Adrenal gland (tissue), 12 donors: ENCODE results near the gene URB2. TPM values are rescaled to one million over a fixed set of nuclear protein-coding genes. Genes with fewer than 3 reads are reported as not detected.

Experiments used
- DNase-seq, 7 donors: peaks; one replicate each; pipeline ENCODE4 v3.0.0-alpha.2; 2019 to 2020
- H3K27ac ChIP-seq, 5 donors: fragments of 200-600 bp; sonication (generic) in 4 of 5; 1 replicate in 3 of 5; 2 replicates in 2 of 5; pipeline versions ENCODE4 v1.5.1 to v1.8.0; 2016 to 2020; ENCODE audit warnings: mild to moderate bottlenecking in 1 of 5
- H3K27me3 ChIP-seq: fragments of 200-600 bp; 2 replicates; pipeline ENCODE4 v1.8.0; 2021
- H3K36me3 ChIP-seq, 2 donors: fragments of 200-600 bp; replicated peaks in 1 of 2; 1 replicate in 1 of 2; 2 replicates in 1 of 2; pipeline versions ENCODE4 v1.5.1 to v1.8.0; 2018 to 2022
- H3K4me1 ChIP-seq, 2 donors: fragments of 200-600 bp; replicated peaks in 1 of 2; 1 replicate in 1 of 2; 2 replicates in 1 of 2; pipeline versions ENCODE4 v1.5.1 to v1.8.0; 2018 to 2021
- H3K4me3 ChIP-seq, 4 donors: fragments of 200-600 bp; sonication (generic) in 3 of 4; one replicate each; pipeline ENCODE4 v1.5.1; 2016 to 2018
- H3K9me3 ChIP-seq, 3 donors: fragments of 200-600 bp; sonication (generic) in 1 of 3; replicated peaks in 1 of 3; 1 replicate in 2 of 3; 2 replicates in 1 of 3; pipeline versions ENCODE4 v1.5.1 to v1.8.0; 2016 to 2021
- POLR2A ChIP-seq, 2 donors: fragments of 450-650 bp; IDR thresholded peaks; one replicate each; pipeline ENCODE4 v1.6.1; 2017; ENCODE audit warnings: antibody characterized with exemption in 2 of 2, mild to moderate bottlenecking in 2 of 2, moderate library complexity in 1 of 2
- WGBS, 4 donors: extraction: QIAGEN DNeasy Blood & Tissue Kit in 2 of 4; methylation state at CpG; one replicate each; pipeline versions ENCODE4 v1.1.5 to v1.1.7; 2013 to 2017; 5-methylcytosine and 5-hydroxymethylcytosine counted together
- intact Hi-C, 2 donors: fragments of 100-400 bp; cut with DNase I; formaldehyde crosslinking; loops; one replicate each; pipeline versions ENCODE4 v1.14.1 to v1.15.0; 2022 to 2023
- polyA plus RNA-seq, 3 donors: library from polyadenylated mRNA; stranded (reverse); fragments of 200-250 nt in 2 of 3; fragments of 350-450 nt in 1 of 3; fragmentation: Illumina TruSeq in 1 of 3; extraction: RNeasy Lipid Tissue Mini Kit (QIAGEN cat#74804) in 1 of 3; gene quantifications; one replicate each; pipeline ENCODE4 v1.2.3, GENCODE V29; 2013 to 2014
- total RNA-seq, 9 donors: library from RNA; depleted of rRNA in 4 of 9; stranded (reverse); fragments of >200 nt in 4 of 9; fragments of 120-200 nt in 1 of 9; fragmentation: NEBNext Ultra II Directional in 1 of 9; extraction: Animal tissue kit (Norgen Biotek cat#: 25700) in 1 of 9; gene quantifications; one replicate each; pipeline versions ENCODE4 v1.1.0 to v1.2.4, GENCODE V29; 2013 to 2023
- TF ChIP-seq, protein P1 (sequence below), 6 experiments: fragments of 450-650 bp in 4 of 6; fragments of 200-600 bp in 2 of 6; sonication (generic) in 1 of 6; IDR thresholded peaks; 1 replicate in 5 of 6; 2 replicates in 1 of 6; pipeline versions ENCODE4 v1.5.1 to v1.8.0; 2016 to 2021; ENCODE audit warnings: antibody characterized with exemption in 6 of 6, mild to moderate bottlenecking in 2 of 6, moderate library complexity in 1 of 6
- donor health status: healthy with polysubstance abuse.
- donor health status: Bipolar disorder and iron deficiency.
- donor health status: DM: yes; HTN: yes; CAD: no.
- donor health status: DM: no; HTN: no; CAD: no.
- donor health status: DM: no; HTN: no; CAD: no.
- donor health status: DM: yes; HTN: yes; CAD: no.

The URB2 gene
- total and polyA plus RNA-seq, 12 donors = 2.3 to 10.8 (median 7.3) TPM

DNA sequence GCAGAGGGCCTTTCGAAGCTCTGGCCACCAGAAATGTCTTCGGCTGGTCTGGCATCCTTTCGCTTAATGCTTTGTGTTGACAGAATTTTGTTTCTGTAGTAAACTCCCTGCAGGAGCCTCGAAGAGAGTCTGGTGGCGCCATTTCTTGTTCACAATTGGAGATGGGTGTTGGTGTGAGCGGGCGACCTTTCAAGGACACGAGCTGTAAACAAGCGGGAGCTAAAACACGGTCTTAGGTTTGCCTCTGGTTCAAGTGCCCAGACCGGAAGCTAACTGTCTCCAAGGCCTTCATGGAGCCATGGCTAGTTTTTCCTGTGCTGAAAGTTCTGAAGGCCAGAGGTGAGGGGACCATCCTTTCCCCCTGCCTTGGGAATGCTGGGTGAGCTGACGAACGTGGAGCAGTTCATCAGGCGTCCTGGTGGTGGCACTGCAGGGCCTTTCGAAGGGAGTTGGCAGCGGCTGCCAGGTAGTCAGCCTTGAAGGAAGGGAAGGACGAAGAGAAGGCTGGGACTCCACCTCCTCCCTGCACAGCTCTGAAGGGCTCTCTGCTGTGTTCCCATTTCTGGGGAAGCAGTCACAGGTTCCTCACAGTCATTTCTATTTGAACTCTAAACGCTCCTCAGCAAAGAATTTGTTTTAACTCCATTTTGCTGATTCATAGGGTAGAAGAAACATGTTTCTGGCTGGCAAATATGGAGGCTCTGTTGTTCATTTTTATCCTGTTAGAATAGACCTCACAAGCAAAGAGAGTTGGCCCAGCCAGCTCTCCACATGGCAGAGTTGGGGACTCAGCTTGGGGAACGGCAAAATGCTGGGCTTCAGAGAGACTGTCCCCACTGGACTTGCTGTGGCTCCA is 35.2 kb downstream of the URB2 start:
- Histone ChIP-seq H3K27me3 (no peaks in the 10 kb centered on the region), H3K36me3 (peaks cover 0 to 10% of the 10 kb centered on the region in 2 donors), H3K27ac (no peak overlapping the region), H3K9me3 (no peaks in the 10 kb centered on the region), H3K4me3 (no peak overlapping the region), H3K4me1 (no peaks in the 10 kb centered on the region)
- 42 to 55% (median 45%) methylated on average over 18 to 19 of the region's 19 CpGs for WGBS, 4 donors
- intact Hi-C loops = loop anchor here in 1 of 2 donors (5.0 kb wide), 1 partner anchor 646 kb away; no protein-coding TSS in a partner anchor
- DNase-seq = peak; percentile 82 to 91 (median 88)
- TF ChIP-seq, protein P1, sequence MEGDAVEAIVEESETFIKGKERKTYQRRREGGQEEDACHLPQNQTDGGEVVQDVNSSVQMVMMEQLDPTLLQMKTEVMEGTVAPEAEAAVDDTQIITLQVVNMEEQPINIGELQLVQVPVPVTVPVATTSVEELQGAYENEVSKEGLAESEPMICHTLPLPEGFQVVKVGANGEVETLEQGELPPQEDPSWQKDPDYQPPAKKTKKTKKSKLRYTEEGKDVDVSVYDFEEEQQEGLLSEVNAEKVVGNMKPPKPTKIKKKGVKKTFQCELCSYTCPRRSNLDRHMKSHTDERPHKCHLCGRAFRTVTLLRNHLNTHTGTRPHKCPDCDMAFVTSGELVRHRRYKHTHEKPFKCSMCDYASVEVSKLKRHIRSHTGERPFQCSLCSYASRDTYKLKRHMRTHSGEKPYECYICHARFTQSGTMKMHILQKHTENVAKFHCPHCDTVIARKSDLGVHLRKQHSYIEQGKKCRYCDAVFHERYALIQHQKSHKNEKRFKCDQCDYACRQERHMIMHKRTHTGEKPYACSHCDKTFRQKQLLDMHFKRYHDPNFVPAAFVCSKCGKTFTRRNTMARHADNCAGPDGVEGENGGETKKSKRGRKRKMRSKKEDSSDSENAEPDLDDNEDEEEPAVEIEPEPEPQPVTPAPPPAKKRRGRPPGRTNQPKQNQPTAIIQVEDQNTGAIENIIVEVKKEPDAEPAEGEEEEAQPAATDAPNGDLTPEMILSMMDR (IDR thresholded peaks at IDR 0.05) = peak; percentile 81 to 97 (median 94)
- TF ChIP-seq POLR2A (IDR thresholded peaks at IDR 0.05) = no peak

DNA sequence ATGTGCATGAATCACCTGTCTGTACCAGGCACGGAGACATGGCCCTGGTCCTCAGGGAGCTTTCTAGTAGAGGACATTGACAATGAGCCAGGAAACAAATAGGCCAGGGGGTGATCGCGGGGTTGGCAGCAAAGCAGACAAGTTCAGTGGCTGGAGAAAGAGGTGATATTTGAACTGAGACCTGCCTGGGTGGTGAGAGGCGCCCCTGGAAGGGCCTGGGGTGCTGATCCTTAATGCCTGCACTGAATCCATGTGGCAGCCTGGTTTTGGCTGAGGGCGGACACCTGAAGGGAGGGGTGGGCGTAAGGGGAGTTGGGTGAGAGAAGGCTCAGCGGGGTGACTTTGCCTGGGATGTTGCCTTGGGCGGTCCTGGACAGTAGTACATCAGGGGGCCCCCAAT is 35.9 kb downstream of the URB2 start:
- Histone ChIP-seq H3K9me3 (no peaks in the 10 kb centered on the region), H3K36me3 (peaks cover 0 to 10% of the 10 kb centered on the region in 2 donors), H3K4me3 (no peak overlapping the region), H3K27me3 (no peaks in the 10 kb centered on the region), H3K4me1 (no peaks in the 10 kb centered on the region), H3K27ac (no peak overlapping the region)
- TF ChIP-seq, protein P1 (IDR thresholded peaks at IDR 0.05) = no peak
- TF ChIP-seq POLR2A (IDR thresholded peaks at IDR 0.05) = no peak
- WGBS, 4 donors = 80 to 85% (median 82%) methylated on average over 8 of the region's 8 CpGs
- intact Hi-C loops = loop anchor here in 1 of 2 donors (5.0 kb wide), 1 partner anchor 645 kb away; no protein-coding TSS in a partner anchor
- no peak for DNase-seq

DNA sequence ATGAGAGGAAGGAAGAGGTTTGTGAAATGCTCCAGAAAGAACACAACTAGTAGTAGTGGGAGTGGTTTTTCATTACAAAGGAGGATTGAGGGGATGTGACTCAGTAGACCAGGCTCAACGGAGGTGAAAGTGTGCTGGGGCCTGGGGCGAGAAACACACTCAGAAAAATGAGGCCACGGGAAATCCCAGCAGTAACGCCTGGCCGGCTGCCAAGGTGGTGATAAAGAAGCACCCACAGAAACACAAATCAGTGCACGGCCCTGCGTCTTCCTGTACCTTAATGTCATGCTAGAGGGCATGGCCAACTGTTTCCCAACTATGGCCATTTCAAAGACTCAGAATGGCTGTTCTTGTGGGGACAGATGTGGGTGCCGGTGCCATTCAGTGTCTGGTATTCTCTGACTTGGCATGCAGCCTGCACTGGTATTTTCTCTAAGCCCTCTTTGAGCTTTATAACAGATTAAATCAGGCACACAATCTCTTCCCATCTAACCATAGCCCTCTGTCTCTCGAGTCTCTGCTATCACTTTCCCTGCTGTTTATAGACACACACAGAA is 38.2 kb downstream of the URB2 start:
- no peaks in the 10 kb centered on the region for H3K4me1 ChIP-seq
- H3K36me3 ChIP-seq = peaks cover 0 to 7% of the 10 kb centered on the region in 2 donors
- TF ChIP-seq, protein P1 (IDR thresholded peaks at IDR 0.05) = no peak
- no peak for TF ChIP-seq POLR2A (IDR thresholded peaks at IDR 0.05)
- no peaks in the 10 kb centered on the region for H3K9me3 ChIP-seq
- 63 to 82% (median 73%) methylated on average over 9 of the region's 9 CpGs for WGBS, 4 donors
- no peaks in the 10 kb centered on the region for H3K27me3 ChIP-seq
- no peak overlapping the region for H3K4me3 ChIP-seq
- peak in 4 of 7 donors; percentile 25 to 68 (median 30) for DNase-seq
- intact Hi-C loops = loop anchor here in 1 of 2 donors (5.0 kb wide), 1 partner anchor 643 kb away; no protein-coding TSS in a partner anchor
- no peak overlapping the region for H3K27ac ChIP-seq

DNA sequence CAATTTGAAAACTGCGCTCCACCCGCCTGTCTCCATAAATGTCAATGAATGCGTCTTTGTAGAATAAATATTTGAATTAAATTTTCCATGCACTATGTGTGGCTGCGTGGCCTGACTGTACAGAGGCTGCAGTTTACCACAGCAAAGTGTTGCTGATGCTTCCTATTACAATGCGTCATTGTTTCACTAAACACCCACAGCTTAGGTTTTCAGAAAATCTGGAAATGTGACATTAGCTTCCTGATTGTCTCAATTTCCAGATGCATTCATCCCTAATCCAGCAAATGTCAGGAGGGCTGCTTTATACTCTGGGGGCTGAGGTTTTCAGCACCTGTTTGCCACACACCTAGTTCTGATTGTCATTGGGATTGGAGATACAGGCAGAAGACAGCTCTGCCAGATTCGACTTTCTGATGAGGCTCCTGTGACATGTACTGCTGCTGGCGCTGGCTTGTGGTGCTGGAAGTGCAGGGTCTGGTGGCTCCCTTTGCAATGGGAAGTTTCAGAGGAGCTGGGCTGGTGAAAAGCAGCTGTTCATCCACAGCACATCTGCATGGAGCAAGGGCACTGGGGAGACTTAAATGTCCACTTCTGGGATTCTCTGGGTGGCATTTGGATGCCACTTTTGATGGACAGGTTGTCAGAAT is 40.0 kb downstream of the URB2 start:
- H3K4me3 ChIP-seq = no peak overlapping the region
- 90 to 96% (median 95%) methylated on average over 5 to 7 of the region's 7 CpGs for WGBS, 4 donors
- H3K27me3 ChIP-seq = no peaks in the 10 kb centered on the region
- no peaks in the 10 kb centered on the region for H3K4me1 ChIP-seq
- H3K9me3 ChIP-seq = no peaks in the 10 kb centered on the region
- intact Hi-C loops = no loop called here
- DNase-seq = no peak
- H3K36me3 ChIP-seq = no peaks in the 10 kb centered on the region
- no peak overlapping the region for H3K27ac ChIP-seq
- TF ChIP-seq, protein P1 (IDR thresholded peaks at IDR 0.05) = no peak
- TF ChIP-seq POLR2A (IDR thresholded peaks at IDR 0.05) = no peak
